ENCODE results near the gene SLC38A9.

DNA sequence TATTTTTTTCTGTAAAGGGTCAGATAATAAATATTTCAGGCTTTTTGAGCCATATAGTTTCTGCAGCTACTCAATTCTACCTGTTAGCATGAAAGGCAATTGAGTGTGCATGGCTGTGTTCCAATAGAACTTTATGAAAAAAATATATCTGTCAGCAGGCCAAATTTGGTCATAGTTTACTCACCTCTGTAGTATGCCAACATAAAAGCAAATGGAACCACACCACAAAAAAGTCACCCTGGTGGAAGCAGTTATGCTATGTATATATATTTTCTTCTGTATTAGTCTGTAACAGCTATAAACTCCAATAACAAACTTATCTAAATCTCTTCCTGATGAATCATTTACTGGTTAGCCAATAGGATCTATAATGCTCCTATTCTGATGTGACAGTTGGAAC, 3.4 kb downstream of the SLC38A9 start:
- TF ChIP-seq ILF3 (IDR thresholded peaks at IDR 0.05; ENCODE audit: borderline replicate concordance) (no peak), ZC3H8 (IDR thresholded peaks at IDR 0.05) (no peak), FOXA1 (IDR thresholded peaks at IDR 0.05; ENCODE audit: borderline replicate concordance) (no peak), CBX5 (IDR thresholded peaks at IDR 0.05; ENCODE audit: borderline replicate concordance, low read depth) (no peak), ZNF134 (CRISPR knock-in tag; conservative IDR thresholded peaks at IDR 0.05) (no peak), ETV6 (IDR thresholded peaks at IDR 0.05; ENCODE audit: borderline replicate concordance in 1 of 2, low read depth in 2 of 2, low read length in 1 of 2) (no peak), ETV6 (CRISPR knock-in tag; IDR thresholded peaks at IDR 0.05; ENCODE audit: borderline replicate concordance) (no peak), CEBPB (tag; IDR thresholded peaks at IDR 0.05) (no peak), TAF1 (IDR thresholded peaks at IDR 0.05; ENCODE audit: control insufficient read depth, extremely low read depth, insufficient read depth, low read length, severe bottlenecking) (no peak)
- TF ChIP-seq, protein P1, sequence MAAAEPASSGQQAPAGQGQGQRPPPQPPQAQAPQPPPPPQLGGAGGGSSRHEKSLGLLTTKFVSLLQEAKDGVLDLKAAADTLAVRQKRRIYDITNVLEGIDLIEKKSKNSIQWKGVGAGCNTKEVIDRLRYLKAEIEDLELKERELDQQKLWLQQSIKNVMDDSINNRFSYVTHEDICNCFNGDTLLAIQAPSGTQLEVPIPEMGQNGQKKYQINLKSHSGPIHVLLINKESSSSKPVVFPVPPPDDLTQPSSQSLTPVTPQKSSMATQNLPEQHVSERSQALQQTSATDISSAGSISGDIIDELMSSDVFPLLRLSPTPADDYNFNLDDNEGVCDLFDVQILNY (CRISPR knock-in tag; IDR thresholded peaks at IDR 0.05), result no peak
- TF ChIP-seq, protein P2, sequence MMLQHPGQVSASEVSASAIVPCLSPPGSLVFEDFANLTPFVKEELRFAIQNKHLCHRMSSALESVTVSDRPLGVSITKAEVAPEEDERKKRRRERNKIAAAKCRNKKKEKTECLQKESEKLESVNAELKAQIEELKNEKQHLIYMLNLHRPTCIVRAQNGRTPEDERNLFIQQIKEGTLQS (IDR thresholded peaks at IDR 0.05), result no peak
- TF ChIP-seq, protein P2 (CRISPR knock-in tag; conservative IDR thresholded peaks at IDR 0.05), result no peak
